Neural cell (in vitro differentiated cells): ENCODE results near the gene LRRC39. TPM values are rescaled to one million over a fixed set of nuclear protein-coding genes. Genes with fewer than 3 reads are reported as not detected.

Experiments used
- H2AFZ ChIP-seq: fragments of 200-600, 300-800 bp; sonication (generic), shearing (Covaris generic); 2 replicates; pipeline ENCODE4 v1.6.0; 2014; ENCODE audit warnings: low read depth, mild to moderate bottlenecking, antibody characterized with exemption, low read length, moderate library complexity
- H3F3A ChIP-seq: fragments of 200-600 bp; shearing (Covaris generic); 2 replicates; pipeline ENCODE4 v1.6.1; 2016; ENCODE audit warnings: mild to moderate bottlenecking, moderate library complexity, mixed read lengths, antibody characterized with exemption, low read length; ENCODE audit not compliant: insufficient read depth, poor library complexity, severe bottlenecking
- H3K27ac ChIP-seq: fragments of 200-600, 300-800 bp; sonication (generic), shearing (Covaris generic); 2 replicates; pipeline ENCODE4 v1.5.1; 2014; ENCODE audit warnings: mild to moderate bottlenecking, low read length, moderate library complexity
- H3K27me3 ChIP-seq: fragments of 300-800, 200-600 bp; sonication (generic), shearing (Covaris generic); 2 replicates; pipeline ENCODE4 v1.6.0; 2014; ENCODE audit warnings: mild to moderate bottlenecking, low read depth, low read length, moderate library complexity; ENCODE audit not compliant: insufficient read depth
- H3K36me3 ChIP-seq: fragments of 300-800, 200-600 bp; sonication (generic), shearing (Covaris generic); 2 replicates; pipeline ENCODE4 v1.5.1; 2014; ENCODE audit warnings: mild to moderate bottlenecking, antibody characterized with exemption, low read length, moderate library complexity; ENCODE audit not compliant: insufficient read depth
- H3K4me2 ChIP-seq: fragments of 300-800, 200-600 bp; sonication (generic), shearing (Covaris generic); 2 replicates; pipeline ENCODE4 v1.6.0; 2014; ENCODE audit warnings: mild to moderate bottlenecking, low read length
- H3K4me3 ChIP-seq: fragments of 300-800, 200-600 bp; sonication (generic), shearing (Covaris generic); 2 replicates; pipeline ENCODE4 v1.5.1; 2014; ENCODE audit warnings: mild to moderate bottlenecking, low read length, moderate library complexity
- H3K79me2 ChIP-seq: fragments of 200-600 bp; shearing (Covaris generic); replicated peaks from 2 replicates; pipeline ENCODE4 v1.6.0; 2014; ENCODE audit warnings: mild to moderate bottlenecking, low read length, moderate library complexity; ENCODE audit not compliant: insufficient read depth
- H3K9ac ChIP-seq: fragments of 300-800, 200-600 bp; sonication (generic), shearing (Covaris generic); 2 replicates; pipeline ENCODE4 v1.6.1; 2016; ENCODE audit warnings: mild to moderate bottlenecking, low read length, mixed read lengths
- H3K9me2 ChIP-seq: fragments of 200-600 bp; shearing (Covaris generic); 2 replicates; pipeline ENCODE4 v1.6.1; 2016; ENCODE audit warnings: mild to moderate bottlenecking, low read length, mixed read lengths; ENCODE audit not compliant: insufficient read depth
- H3K9me3 ChIP-seq: fragments of 200-600, 300-800 bp; sonication (generic), shearing (Covaris generic); 2 replicates; pipeline ENCODE4 v1.6.1; 2016; ENCODE audit warnings: mild to moderate bottlenecking, mixed run types, low read length, moderate library complexity, mixed read lengths
- H4K20me1 ChIP-seq: fragments of 200-600 bp; shearing (Covaris generic); 2 replicates; pipeline ENCODE4 v1.6.1; 2016; ENCODE audit warnings: mild to moderate bottlenecking, mixed run types; ENCODE audit not compliant: insufficient read depth
- CTCF ChIP-seq: fragments of 450-650 bp; IDR thresholded peaks from 2 replicates; pipeline ENCODE4 v1.5.1; 2014; ENCODE audit warnings: antibody characterized with exemption, mild to moderate bottlenecking, moderate library complexity; ENCODE audit not compliant: poor library complexity, severe bottlenecking
- EP300 ChIP-seq: fragments of 450-650 bp; conservative IDR thresholded peaks from 2 replicates; pipeline ENCODE4 v1.6.1; 2014; ENCODE audit warnings: antibody characterized with exemption, mild to moderate bottlenecking, moderate library complexity; ENCODE audit not compliant: poor library complexity, severe bottlenecking
- EZH2 ChIP-seq: fragments of 200-600, 300-800 bp; shearing (Covaris generic), sonication (generic); IDR thresholded peaks from 2 replicates; pipeline ENCODE4 v1.6.1; 2014; ENCODE audit warnings: antibody characterized with exemption, low read length, borderline replicate concordance, mild to moderate bottlenecking; ENCODE audit not compliant: insufficient read depth, poor library complexity, severe bottlenecking
- MXI1 ChIP-seq: fragments of 450-650 bp; conservative IDR thresholded peaks from 2 replicates; pipeline ENCODE4 v1.6.1; 2014; ENCODE audit warnings: antibody characterized with exemption, mild to moderate bottlenecking; ENCODE audit not compliant: poor library complexity, severe bottlenecking
- POLR2AphosphoS5 ChIP-seq: IDR thresholded peaks from 2 replicates; pipeline ENCODE4 v1.6.1; 2012
- RAD21 ChIP-seq: fragments of 450-650 bp; conservative IDR thresholded peaks from 2 replicates; pipeline ENCODE4 v1.6.1; 2014; ENCODE audit warnings: antibody characterized with exemption, mild to moderate bottlenecking, moderate library complexity
- REST ChIP-seq: IDR thresholded peaks from 2 replicates; pipeline ENCODE4 v1.6.1; 2012; ENCODE audit warnings: borderline replicate concordance
- SMC3 ChIP-seq: fragments of 450-650 bp; conservative IDR thresholded peaks from 2 replicates; pipeline ENCODE4 v1.6.1; 2014; ENCODE audit warnings: antibody characterized with exemption, mild to moderate bottlenecking, moderate library complexity; ENCODE audit not compliant: poor library complexity
- TAF1 ChIP-seq: IDR thresholded peaks from 2 replicates; pipeline ENCODE4 v1.6.1; 2012; ENCODE audit warnings: low read depth
- polyA plus RNA-seq: library from polyadenylated mRNA; depleted of rRNA; stranded (reverse); fragments of >200 nt; gene quantifications from 2 replicates; pipeline ENCODE4 v1.2.3, GENCODE V29; 2014

The LRRC39 gene
- polyA plus RNA-seq, 1 donor from 2014 or later = 8.0 TPM

GRCh38 chr1:100131623-100132022 is 46.4 kb downstream of the LRRC39 start:
- no peak for TF ChIP-seq EZH2
- no peak for TF ChIP-seq CTCF
- TF ChIP-seq SMC3 = no peak
- no peak for TF ChIP-seq TAF1
- TF ChIP-seq REST = no peak
- TF ChIP-seq RAD21 = no peak
- TF ChIP-seq MXI1 = no peak
- no peak for TF ChIP-seq POLR2AphosphoS5
- TF ChIP-seq EP300 = no peak
- no peaks in the 10 kb centered on the region for H3K36me3 ChIP-seq
- H3K9ac ChIP-seq = no peak overlapping the region
- H3K27me3 ChIP-seq = no peaks in the 10 kb centered on the region
- H3K9me3 ChIP-seq = no peaks in the 10 kb centered on the region
- H2AFZ ChIP-seq = no peak overlapping the region
- peaks cover 29% of the 10 kb centered on the region for H3K79me2 ChIP-seq
- no peak overlapping the region for H3K27ac ChIP-seq
- H4K20me1 ChIP-seq = no peaks in the 10 kb centered on the region
- H3K9me2 ChIP-seq = no peaks in the 10 kb centered on the region
- no peaks in the 10 kb centered on the region for H3F3A ChIP-seq
- H3K4me2 ChIP-seq = peak overlapping the region; percentile 74
- H3K4me3 ChIP-seq = peak overlapping the region; percentile 75

GRCh38 chr1:100130552-100131077 is 47.4 kb downstream of the LRRC39 start:
- Histone ChIP-seq H3K27me3 (no peaks in the 10 kb centered on the region), H4K20me1 (no peaks in the 10 kb centered on the region), H3K36me3 (no peaks in the 10 kb centered on the region), H3K27ac (no peak overlapping the region), H3K9me2 (no peaks in the 10 kb centered on the region), H3K9ac (no peak overlapping the region), H2AFZ (no peak overlapping the region), H3F3A (no peaks in the 10 kb centered on the region), H3K4me2 (no peak overlapping the region), H3K9me3 (no peaks in the 10 kb centered on the region), H3K79me2 (peaks cover 29% of the 10 kb centered on the region), H3K4me3 (no peak overlapping the region)
- no peak for TF ChIP-seq POLR2AphosphoS5
- no peak for TF ChIP-seq MXI1
- no peak for TF ChIP-seq REST
- no peak for TF ChIP-seq EZH2
- no peak for TF ChIP-seq RAD21
- no peak for TF ChIP-seq TAF1
- no peak for TF ChIP-seq SMC3
- no peak for TF ChIP-seq EP300
- no peak for TF ChIP-seq CTCF
